Smooth muscle cell of bladder (primary cell): ENCODE measurements around the gene P3H4. TPM values are rescaled to one million over a fixed set of nuclear protein-coding genes. Genes with fewer than 3 reads are reported as not detected.

Source experiments
- total RNA-seq: library from RNA; depleted of rRNA; stranded (reverse); fragments of >200 nt; gene quantifications from 2 replicates; pipeline ENCODE4 v1.2.3, GENCODE V29; 2014

Gene P3H4, protein sequence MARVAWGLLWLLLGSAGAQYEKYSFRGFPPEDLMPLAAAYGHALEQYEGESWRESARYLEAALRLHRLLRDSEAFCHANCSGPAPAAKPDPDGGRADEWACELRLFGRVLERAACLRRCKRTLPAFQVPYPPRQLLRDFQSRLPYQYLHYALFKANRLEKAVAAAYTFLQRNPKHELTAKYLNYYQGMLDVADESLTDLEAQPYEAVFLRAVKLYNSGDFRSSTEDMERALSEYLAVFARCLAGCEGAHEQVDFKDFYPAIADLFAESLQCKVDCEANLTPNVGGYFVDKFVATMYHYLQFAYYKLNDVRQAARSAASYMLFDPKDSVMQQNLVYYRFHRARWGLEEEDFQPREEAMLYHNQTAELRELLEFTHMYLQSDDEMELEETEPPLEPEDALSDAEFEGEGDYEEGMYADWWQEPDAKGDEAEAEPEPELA
- total RNA-seq, result 86.2 and 106 TPM in 2 replicates

GRCh38 chr17:41811549-41812380 is at the start of gene P3H4:
TSS of gene P3H4 (minus strand) at chr17:41811949. CDS start at chr17:41811915, 34 bp downstream.

GRCh38 chr17:41837761-41838538 is 26.2 kb upstream of the P3H4 start, which contains the start of gene KLHL10:
TSS of gene KLHL10 (plus strand) at chr17:41837825. CDS start at chr17:41837933, 108 bp downstream.

DNA sequence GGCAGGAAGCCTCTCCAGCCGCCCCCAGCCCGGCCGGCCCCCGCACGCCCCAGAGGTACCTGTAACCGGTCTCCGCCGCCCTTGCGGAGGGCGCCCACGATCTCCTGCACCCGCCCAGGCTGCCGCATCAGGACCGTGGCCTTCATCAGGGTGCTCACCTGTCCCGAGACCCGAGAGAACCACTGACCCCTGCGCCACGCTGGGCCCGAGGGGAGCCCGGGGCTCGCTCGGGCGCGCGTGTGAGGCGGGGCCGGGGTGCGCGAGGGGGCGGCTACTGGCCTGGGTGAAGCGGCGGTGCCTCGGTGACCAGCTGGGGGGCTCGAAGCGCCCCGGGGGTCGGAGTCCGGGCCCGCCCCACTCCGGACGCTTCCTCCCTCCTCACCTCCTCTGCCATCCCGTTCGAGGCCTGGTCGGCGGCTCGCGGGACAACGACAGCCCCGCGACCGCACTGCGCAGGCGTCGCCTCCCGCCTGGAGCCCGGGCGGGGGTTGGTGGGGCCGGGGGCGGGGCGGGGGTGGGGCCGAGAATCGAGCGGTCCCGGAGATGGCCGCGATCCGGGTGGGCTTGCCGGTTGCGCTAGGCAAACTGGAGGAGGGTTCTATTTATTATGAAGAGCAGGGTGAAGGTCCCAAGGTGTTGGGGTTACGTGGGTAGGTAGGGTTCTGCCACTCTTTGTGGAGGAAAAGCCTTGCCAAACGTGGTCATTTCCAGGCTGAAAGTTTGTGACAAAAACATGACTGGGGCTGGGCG is 24.2 kb upstream of the P3H4 start, which contains the start of gene NT5C3B:
TSS of gene NT5C3B (minus strand) at position 433 of the 750 bp plus-strand sequence. CDS start at position 394, 39 bp downstream.

DNA sequence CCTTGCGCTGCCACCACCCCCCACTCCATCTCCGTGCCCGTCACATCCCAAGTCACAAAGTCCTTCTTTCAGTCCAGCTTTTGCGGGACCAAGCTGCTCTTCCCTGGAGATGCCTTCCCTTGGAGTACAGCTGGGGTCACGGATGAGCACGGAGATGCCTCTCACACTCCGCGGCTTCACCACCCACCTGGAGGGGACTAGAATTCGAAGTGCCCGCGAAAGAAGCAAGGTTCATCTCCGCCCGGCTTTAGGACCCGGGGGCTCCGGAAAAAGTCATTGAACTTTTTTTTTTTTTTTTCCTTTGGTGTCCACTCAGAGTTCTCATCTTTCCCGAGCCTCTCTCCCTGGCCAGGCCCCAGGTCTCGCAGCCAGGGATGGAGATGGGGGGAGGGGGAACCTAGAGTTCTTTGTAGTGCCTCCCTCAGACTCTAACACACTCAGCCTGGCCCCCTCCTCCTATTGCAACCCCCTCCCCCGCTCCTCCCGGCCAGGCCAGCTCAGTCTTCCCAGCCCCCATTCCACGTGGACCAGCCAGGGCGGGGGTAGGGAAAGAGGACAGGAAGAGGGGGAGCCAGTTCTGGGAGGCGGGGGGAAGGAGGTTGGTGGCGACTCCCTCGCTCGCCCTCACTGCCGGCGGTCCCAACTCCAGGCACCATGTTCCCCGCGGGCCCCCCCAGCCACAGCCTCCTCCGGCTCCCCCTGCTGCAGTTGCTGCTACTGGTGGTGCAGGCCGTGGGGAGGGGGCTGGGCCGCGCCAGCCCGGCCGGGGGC is 817 bp upstream of the P3H4 start, which contains the start of gene FKBP10:
TSS of gene FKBP10 (plus strand) at position 624 of the 771 bp plus-strand sequence. CDS start at position 655, 31 bp downstream.

DNA sequence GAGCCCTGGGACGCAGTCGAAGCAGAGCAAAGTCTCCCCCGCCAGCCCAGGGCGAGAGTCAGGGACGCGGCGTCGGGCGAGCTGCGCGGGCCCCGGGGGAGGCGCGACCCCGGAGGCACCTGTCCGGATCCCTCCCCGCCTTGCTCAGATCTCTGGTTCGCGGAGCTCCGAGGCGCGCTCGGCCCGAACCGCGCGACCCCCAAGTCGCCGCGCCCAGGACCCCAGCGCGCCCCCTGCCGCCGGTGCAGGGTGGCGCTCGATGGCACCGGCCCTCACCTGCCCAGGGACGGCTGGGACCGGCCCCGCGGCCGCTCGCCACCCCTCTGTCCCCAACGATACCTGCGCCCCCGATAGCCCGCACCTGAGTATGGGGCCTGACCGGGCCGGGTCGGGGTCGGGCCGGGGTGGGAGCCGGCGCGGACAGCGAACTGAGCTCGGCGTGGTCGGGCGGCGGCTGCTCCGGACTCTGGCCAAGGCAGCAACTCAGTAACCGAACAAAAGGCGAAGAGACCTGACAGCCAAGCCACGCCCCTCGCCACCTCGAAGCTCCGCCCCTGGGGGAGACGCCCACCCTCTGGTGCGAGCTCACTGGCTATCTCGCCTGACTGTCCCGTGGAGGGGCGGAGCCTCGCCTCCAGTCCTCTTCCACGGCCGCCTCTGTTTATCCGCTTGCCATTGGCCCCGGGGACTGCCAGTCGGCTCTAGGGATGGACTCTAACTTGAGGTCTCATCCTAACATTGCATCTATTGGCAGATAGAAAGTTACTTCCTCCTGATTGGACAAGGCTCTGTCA is 25.3 kb downstream of the P3H4 start, which contains the start of gene JUP:
TSS of gene JUP (minus strand) at position 485 of the 794 bp plus-strand sequence. CDS start 14,857 bp downstream, outside the sequence.

Other genes starting within 250 kb of the P3H4 start
- gene KRT9, start 239.9 kb downstream of the P3H4 start, total RNA-seq, result not detected in 2 replicates
- gene KRT14, start 225.1 kb downstream of the P3H4 start, total RNA-seq, result 0.14 and 0.18 TPM in 2 replicates
- gene KRT16, start 199.2 kb downstream of the P3H4 start, total RNA-seq, result 0.28 and 0.37 TPM in 2 replicates
- 6.4 and 7.3 TPM in 2 replicates for gene KRT17, start 187.4 kb downstream of the P3H4 start, total RNA-seq
- gene EIF1, start 123.1 kb downstream of the P3H4 start, total RNA-seq, result 90.0 and 97.9 TPM in 2 replicates
- gene GAST, start 99.6 kb downstream of the P3H4 start, total RNA-seq, result not detected in 2 replicates
- under 0.01 and 0.18 TPM in 2 replicates for gene HAP1, start 77.3 kb downstream of the P3H4 start, total RNA-seq
- 13.8 and 14.1 TPM in 2 replicates for gene JUP, start 25.2 kb downstream of the P3H4 start, total RNA-seq
- 293 and 454 TPM in 2 replicates for gene FKBP10, start 1.1 kb upstream of the P3H4 start, total RNA-seq
- gene NT5C3B, start 24.3 kb upstream of the P3H4 start, total RNA-seq, result 78.4 and 83.1 TPM in 2 replicates
- gene KLHL10, start 25.9 kb upstream of the P3H4 start, total RNA-seq, result 0.43 and 0.55 TPM in 2 replicates
- gene KLHL11, start 53.5 kb upstream of the P3H4 start, total RNA-seq, result 26.0 and 26.2 TPM in 2 replicates
- gene ACLY, start 107.0 kb upstream of the P3H4 start, total RNA-seq, result 260 and 291 TPM in 2 replicates
- 0.74 and 1.1 TPM in 2 replicates for gene ODAD4, start 118.7 kb upstream of the P3H4 start, total RNA-seq
- gene CNP, start 154.8 kb upstream of the P3H4 start, total RNA-seq, result 50.9 and 64.7 TPM in 2 replicates
- gene DNAJC7, start 205.5 kb upstream of the P3H4 start, total RNA-seq, result 69.9 and 78.6 TPM in 2 replicates
- 19.2 and 23.9 TPM in 2 replicates for gene NKIRAS2, start 208.1 kb upstream of the P3H4 start, total RNA-seq
- 0.09 and 0.14 TPM in 2 replicates for gene C17orf113, start 238.7 kb upstream of the P3H4 start, total RNA-seq